ENCODE results near the gene CKS1B.

Gene CKS1B

DNA sequence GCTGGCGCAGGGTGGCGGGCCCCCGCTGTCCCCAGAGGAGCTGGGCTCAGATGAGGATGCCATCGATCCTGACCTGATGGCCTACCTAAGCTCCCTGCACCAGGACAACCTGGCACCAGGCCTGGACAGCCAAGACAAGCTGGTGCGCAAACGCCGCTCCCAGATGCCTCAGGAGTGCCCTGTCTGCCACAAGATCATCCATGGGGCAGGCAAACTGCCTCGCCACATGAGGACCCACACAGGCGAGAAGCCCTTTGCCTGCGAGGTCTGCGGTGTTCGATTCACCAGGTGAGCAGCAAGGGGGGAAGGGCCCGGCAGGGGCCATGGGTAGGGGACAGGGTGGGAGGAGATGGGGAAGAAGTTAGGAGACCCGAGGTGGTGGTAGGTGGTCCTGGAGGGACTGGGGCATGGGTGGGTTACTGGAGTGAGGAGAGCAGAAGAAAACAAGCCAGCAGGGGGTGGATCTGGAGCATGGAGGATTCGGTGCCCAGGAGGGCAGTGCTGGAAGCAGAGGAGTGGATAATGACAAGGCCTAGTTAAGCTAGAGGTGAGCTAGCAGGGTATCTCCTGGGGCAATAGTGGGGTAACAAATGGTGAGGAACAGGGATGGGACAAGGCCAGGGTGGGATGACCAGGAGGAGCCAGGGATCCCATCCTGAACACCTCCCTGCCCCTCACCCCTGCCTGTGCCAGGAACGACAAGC, 41.2 kb downstream of the CKS1B start:
- DNase-seq (ENCODE audit: low read depth) = no peak

DNA sequence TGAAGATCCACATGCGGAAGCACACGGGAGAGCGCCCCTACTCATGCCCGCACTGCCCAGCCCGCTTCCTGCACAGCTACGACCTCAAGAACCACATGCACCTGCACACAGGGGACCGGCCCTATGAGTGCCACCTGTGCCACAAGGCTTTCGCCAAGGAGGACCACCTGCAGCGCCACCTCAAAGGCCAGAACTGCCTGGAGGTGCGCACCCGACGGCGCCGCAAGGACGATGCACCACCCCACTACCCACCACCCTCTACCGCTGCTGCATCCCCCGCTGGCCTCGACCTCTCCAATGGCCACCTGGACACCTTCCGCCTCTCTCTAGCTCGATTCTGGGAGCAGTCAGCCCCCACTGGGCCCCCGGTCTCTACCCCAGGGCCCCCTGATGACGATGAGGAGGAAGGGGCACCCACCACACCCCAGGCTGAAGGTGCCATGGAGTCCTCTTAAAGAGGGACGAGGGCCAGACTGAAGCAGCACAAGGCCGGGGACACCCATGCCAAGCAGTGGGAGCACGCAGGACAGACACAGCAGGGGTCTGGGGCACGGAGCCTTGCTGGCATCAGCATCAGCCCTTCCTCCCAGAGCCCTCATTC, 41.9 kb downstream of the CKS1B start:
- DNase-seq (ENCODE audit: low read depth) = no peak

DNA sequence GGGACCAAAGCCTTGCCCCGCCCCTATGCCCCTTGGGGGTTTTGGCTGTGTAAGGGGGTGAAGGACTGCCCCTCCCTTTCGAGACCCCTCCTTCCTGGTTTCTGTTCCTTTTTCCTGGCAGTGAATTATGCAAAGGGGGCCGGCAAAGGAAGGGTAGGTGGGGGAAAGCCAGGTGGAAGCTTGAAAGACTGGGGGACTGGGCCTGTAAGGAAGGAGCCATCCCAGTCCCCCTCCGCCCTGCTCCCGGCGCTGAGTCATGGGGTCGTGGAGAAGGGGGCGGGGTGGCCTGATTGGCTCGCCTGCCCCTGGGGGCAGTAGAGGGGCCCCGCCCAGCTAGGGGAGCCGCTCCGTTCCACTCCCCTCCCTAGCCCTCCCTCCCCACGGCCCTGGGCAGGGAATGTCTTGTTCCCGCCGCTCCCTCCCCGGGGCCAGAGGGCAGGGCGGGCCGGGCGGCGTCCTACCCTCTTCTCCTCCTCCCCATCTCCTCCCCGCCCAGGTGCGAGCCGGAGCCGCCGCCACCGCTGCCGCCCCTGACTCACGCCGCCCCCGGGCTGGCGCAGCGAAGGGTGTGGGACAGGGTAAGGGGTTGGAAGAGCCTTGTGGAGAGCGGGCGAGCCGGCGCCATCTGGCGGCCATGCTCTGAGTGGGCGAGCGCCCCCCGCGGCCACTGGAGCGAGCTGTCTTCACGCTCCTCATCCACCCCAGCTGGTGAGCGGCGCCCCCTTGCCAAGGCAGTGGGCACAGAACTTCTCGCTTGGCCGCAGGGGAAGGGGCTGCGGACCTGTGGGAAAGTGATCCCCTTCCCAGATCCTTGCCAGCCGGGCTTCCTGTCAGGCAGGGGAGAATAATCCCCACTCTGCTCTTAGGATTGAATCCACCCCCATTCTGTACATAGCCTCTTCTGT, 42.8 kb downstream of the CKS1B start:
- DNase-seq (ENCODE audit: low read depth) = peak; percentile 91

DNA sequence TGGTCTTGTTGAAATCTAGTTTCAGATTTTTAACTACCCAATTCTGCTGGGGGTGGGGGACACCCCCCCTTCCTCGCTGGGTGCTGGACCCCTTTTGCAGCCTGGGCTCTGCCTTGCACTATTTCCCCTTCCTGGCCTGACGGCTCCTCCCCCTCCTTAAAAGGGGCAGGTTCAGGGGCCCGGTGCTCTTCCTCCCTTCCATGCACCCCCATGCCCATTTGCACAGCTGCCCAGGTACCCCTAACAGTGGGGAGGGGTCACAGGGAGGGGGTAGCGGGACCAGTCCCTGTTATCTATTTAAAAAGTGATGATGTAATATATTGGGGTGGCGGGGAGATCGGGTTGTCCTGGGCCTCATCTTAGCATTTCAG, 43.5 kb downstream of the CKS1B start:
- no peak for DNase-seq (ENCODE audit: low read depth)

DNA sequence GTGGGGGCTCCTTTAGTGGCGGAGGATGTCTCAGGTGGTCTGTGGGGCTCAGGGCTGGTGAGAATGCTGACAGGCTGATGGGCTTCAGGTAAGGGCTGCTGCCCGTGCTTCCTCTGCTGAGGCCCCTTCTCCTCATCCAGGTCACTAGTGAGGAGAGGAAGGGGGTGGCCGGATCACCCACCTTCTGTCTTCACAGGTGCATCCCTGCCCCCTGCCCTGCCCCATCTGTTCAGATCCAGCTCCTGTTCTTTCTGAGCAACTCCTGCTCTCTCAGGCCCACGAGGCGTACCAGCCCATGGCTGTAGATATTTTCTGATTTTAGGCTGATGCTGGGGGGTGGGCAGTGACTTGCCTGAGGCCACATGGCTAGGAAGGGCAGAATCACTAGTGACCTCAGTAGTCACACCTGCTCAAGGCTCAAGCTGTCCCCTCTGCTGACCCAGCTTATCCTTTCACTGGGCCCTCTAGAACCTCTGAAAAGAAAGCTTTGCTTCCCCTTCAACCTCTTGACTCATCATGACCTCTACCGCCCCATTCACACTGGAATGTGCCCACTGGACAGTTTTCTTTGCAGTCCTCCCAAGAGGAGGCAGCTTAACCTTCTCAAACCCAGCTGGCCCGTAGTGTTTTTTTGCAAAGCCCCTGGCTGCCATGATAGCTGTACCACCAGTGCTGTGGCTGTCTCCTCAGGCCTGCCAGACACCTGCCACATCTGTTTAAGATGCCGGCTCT, 44.3 kb downstream of the CKS1B start:
- DNase-seq (ENCODE audit: low read depth) = no peak

DNA sequence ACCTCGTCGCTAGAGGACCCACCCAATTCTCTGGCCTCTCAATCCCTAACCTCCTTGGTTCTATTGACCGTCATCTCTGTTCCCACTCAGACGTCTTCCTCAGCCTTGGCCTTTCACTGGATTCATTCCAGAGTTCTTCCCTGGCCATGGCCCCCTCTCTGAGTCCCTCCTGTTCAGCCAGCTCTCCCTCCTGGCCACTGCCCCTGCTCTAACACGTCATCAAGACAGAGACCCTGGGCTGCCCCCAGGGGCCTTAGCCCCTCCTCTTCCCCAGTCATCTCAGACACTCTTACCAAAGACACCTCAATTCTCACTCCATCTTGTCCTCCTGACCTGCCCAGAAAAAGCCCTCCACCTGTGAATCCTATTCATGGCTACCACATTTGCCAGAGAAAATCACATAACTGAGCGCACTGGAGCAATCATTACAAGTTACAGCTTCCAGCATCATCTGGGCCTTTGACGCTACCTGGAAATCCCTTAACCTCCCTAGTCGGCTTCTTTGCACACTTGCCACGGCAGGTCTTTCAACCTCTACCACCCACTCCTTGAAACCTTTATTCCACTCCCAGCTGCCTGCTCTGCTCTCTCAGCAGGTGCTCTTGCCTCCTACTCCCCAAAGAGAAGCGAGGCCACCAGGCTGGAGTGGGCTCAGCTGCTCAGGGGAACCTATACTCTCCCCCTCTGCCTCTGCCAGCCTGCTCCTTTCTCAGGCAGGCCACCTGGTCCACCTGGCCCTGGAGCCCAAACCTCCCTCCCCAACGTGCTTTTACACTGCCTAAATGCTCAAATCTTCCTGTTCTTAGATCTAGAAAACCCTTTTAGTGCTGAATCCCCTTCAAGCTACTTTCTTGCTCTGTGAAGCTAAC, 45.1 kb downstream of the CKS1B start:
- no peak for DNase-seq (ENCODE audit: low read depth)

DNA sequence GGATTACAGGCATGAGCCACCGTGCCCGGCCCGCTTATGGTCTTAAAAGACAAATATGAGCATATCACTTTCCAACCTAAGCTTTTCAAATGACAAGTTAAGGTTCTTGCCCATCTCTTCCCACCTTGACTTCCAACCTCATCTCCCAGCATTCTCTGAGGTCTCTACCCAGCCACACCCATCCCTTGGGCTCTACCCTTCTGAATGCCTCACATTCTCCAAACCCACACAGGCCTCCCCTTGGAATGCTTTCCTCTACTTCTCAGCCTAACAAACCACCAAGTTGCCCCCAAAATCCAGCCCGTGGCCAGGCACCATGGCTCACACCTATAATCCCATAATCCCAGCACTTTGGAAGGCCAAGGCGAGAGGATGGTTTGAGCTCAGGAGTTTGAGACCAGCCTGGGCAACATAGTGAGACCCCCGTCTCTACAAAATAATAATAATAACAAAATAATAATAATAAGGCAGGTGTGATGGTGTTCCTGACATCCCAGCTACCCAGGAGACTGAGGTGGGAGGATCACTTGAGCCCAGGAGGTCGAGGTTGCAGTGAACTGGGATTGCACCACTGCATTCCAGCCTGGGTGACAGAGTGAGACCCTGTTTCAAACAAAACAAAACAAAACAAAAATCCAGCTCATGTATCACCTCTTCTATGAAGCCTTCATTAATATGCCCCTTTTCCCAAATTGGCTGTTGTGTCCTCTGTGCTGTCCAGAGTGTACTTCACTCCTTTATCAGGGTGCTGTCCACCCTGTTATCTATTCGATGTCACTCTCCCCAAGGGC, 47.9 kb downstream of the CKS1B start:
- DNase-seq (ENCODE audit: low read depth) = no peak

DNA sequence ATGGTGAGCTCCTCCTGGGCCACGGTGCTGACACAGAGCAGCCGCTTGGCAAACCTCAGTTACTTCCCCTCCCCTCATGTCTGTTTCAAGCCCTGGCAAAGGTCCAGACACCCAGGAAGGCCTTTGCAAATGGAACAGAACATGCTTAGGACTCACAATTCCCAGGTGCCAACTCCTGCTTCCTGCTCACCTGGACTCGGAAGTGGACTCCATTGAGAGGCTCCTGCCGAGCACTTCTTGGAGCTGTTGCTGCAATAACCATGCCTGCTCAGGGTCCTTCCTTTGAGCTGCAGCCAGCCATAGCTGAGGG, 48.4 kb downstream of the CKS1B start:
- no peak for DNase-seq (ENCODE audit: low read depth)

DNA sequence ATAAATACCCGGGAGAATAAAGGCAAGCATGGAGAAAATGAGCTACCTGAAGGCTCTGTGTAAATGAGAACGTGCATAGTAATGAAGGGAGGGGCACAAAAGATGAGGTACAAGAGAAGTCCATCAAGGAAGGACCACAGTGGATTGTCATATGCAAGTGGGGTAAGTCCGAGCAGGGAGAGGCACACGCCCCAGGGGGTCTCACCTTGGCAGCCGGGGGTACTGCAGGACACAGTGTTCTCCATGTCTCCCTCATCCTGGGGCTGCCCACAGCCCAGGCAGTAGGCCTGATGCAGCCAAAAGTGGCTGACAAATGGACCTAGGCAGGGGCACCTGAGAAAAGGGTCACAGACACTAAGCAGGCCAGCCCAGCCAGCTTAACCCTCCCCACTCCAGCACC, 49.1 kb downstream of the CKS1B start:
- DNase-seq (ENCODE audit: low read depth) = no peak

DNA sequence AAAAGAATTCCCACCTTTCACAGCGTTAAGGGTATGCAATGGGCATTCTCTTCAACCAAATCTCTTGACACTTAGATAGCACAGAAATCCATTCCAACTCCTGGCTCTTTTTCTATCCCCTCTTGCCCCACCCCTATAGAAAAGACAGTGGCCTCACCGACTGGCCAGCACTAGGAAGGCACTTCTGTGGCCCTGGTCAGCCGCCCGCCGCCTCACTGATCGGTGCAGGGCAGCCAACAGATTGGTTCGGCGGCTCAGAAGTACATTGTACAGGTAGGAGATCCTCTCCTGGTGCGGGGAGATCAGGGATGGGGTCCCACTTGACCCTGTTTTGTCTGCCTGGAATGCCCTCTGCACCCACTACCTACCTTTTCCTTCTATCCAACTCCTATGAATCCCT, 49.8 kb downstream of the CKS1B start:
- no peak for DNase-seq (ENCODE audit: low read depth)

DNA sequence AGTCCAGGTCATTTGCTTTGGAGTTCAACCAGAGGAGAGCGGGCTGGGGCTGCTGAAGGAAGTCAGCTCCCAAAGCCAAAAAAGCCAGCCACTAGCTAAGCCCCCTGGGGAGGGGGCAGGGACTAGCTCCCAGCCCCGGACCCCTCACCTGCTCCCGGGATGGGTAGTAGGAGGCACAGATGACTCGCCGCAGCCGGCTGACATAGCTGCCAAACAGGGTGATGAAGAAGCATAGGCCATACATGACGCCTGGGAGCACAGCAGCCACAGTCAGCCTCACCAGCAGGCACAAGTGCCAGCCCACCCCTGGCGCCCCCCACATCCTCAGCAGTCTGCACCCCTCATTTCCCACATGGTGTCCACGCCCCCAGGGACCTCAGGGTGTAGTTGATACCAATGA, 51.7 kb downstream of the CKS1B start:
- DNase-seq (ENCODE audit: low read depth) = no peak

DNA sequence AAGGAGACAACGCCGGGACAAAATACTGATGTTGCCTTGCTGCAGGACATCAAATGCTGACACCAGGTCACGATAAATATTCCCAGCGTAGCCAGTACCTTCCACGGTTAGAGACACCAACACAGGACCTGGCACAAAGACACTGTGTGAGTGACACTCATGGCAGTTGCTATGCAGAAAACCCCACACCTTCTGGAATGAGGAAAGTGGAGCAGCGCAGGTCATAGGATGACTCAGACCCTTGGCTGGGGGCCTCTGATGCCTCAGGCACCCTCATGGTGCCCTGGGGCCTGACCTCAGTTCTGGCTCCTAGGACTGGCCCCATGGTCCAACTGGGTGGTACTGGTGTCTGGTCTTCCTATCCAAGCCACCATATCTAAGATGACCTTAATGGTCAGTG, 52.1 kb downstream of the CKS1B start:
- DNase-seq (ENCODE audit: low read depth) = no peak

All from fibroblast of the conjunctiva (primary cell).